ENCODE results near the gene NDUFV1. TPM values are rescaled to one million over a fixed set of nuclear protein-coding genes. Genes with fewer than 3 reads are reported as not detected.

Gene NDUFV1
- total and polyA plus RNA-seq, 2 experiments from 2014 or later: 136 to 168 TPM

DNA sequence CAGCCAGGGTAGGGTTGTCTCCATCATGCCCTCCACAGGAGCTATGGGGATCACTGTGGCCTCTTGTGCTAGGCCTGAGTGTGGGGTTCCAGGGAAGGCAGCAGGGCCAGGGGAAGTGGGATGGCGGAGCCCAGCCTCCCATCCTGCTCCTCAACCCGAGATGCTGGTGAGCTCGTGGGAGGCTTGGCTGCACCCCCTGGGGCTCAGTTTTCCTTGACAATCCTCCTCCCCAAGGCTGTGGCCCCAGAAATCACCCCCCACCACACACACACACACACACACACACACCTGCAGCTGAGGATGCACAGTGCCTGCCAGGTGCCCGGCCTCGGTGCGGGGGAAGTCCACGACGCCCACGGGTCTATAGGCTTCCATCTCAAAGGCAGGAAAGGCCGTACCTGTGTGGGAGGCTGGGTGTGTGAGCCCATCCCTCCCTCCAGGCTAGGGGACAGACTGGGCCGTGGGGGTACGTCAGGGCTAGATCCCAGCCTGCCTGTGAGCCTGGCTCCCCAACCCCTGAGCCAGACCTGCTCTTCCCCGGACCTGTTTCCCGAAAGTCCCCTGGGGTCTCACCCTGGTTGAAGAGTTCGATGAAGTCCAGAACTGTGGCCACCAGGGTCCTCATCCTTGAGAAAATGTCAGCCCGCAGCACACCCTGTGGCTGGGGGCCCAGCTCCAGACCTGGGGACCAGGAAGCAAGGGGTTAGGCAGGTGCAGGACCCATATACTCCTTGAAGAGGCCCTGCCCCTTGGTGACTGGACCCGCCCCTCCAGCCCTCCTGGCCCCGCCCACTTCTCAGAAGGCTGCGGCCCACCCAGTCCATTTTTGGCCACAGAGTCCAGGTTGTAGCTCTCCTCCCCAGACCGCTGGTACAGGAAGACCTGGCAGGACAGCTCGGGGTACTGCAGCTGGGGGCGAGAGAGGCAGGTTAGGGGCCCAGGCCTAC, 38.0 kb downstream of the NDUFV1 start:
- Histone ChIP-seq H3K79me2 (ENCODE audit: insufficient read depth) (no peaks in the 10 kb centered on the region), H3K27ac (no peak overlapping the region), H3K27me3 (replicated peaks; ENCODE audit: insufficient read depth) (peaks cover 8% of the 10 kb centered on the region; the same call in 1 of the 2 replicates), H3K9ac (no peak overlapping the region), H4K20me1 (ENCODE audit: insufficient read depth) (no peaks in the 10 kb centered on the region), H3K4me3 (no peak overlapping the region), H3K36me3 (ENCODE audit: low read depth) (no peaks in the 10 kb centered on the region), H3K9me2 (ENCODE audit: insufficient read depth) (no peaks in the 10 kb centered on the region), H3K4me1 (ENCODE audit: insufficient read depth) (no peaks in the 10 kb centered on the region), H3K4me2 (ENCODE audit: unreplicated experiment) (no peak overlapping the region), H2AFZ (no peak overlapping the region), H3K9me3 (ENCODE audit: low read depth) (no peaks in the 10 kb centered on the region), H3F3A (ENCODE audit: insufficient read depth) (no peaks in the 10 kb centered on the region)
- in situ Hi-C loops (cut with MboI): no loop called here
- TF ChIP-seq EZH2phosphoT487 (IDR thresholded peaks at IDR 0.05; ENCODE audit: insufficient read depth, low read depth) (no peak), EZH2 (IDR thresholded peaks at IDR 0.05; ENCODE audit: insufficient read depth, poor library complexity, severe bottlenecking) (no peak)
- 75 to 83% methylated on average over 14 to 22 of the region's 22 CpGs for WGBS, 2 experiments (ENCODE audit: low coverage in 1 of 2, low lambda C conversion rate in 2 of 2, missing lambda C conversion rate in 2 of 2)
- no peak for DNase-seq

DNA sequence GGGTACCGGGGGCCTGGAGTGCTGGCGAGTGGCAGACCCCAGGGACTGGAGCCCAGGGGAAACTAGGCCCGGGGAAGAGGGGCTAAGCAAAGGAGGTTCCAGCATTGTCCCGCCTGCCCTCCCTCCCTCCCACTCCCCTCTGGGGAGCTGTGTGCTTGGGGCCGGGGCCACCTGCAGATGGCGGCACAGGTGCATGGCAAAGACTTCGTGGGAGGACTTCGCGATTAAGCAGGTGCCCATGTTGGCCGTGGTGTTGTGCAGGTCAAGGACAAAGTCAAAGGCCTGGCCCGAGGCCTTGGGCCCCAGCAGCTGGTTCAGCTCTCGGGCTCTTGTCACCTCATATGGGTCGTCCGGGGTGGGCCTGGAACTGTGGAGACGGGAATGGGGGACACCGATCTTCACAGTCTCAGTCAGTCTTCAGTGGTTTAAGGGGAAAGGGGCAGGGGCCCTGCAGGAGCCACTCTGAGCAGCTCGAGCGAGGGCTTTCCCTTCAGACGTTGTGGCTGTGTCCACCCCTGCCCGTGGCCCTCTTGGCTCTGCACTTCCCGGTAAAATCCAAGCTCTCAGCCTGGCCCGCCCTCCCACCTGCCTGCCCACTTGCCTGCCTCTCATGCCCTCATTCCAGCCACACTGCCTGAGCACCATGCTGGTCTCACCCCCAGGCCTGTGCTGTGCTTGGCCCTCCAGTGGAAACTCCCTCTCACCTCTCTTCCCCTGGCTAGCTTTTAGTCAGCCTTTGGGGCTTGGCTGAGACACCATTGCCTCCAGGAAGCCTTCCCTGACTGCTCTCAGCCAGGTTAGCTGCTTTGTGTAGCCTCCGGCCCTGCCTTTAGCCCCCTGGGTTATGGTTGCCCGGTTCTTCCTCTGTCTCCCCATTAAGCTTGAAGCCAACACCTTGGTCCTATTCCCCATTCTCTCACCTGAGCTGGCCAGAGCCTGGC, 39.1 kb downstream of the NDUFV1 start:
- Histone ChIP-seq H3K4me3 (no peak overlapping the region), H3K27ac (no peak overlapping the region), H2AFZ (no peak overlapping the region), H3K9ac (no peak overlapping the region), H3K4me2 (ENCODE audit: unreplicated experiment) (no peak overlapping the region), H3K4me1 (ENCODE audit: insufficient read depth) (no peaks in the 10 kb centered on the region), H3K27me3 (replicated peaks; ENCODE audit: insufficient read depth) (peaks cover 1% of the 10 kb centered on the region; the same call in 1 of the 2 replicates), H3K9me2 (ENCODE audit: insufficient read depth) (no peaks in the 10 kb centered on the region), H3K79me2 (ENCODE audit: insufficient read depth) (no peaks in the 10 kb centered on the region), H3F3A (ENCODE audit: insufficient read depth) (no peaks in the 10 kb centered on the region), H4K20me1 (ENCODE audit: insufficient read depth) (no peaks in the 10 kb centered on the region), H3K9me3 (ENCODE audit: low read depth) (no peaks in the 10 kb centered on the region), H3K36me3 (ENCODE audit: low read depth) (no peaks in the 10 kb centered on the region)
- WGBS, 2 experiments (ENCODE audit: low coverage in 1 of 2, low lambda C conversion rate in 2 of 2, missing lambda C conversion rate in 2 of 2): 69 to 73% methylated on average over 15 to 24 of the region's 24 CpGs
- no peak for DNase-seq
- TF ChIP-seq EZH2phosphoT487 (IDR thresholded peaks at IDR 0.05; ENCODE audit: insufficient read depth, low read depth) (no peak), EZH2 (IDR thresholded peaks at IDR 0.05; ENCODE audit: insufficient read depth, poor library complexity, severe bottlenecking) (no peak)
- in situ Hi-C loops (cut with MboI): no loop called here

DNA sequence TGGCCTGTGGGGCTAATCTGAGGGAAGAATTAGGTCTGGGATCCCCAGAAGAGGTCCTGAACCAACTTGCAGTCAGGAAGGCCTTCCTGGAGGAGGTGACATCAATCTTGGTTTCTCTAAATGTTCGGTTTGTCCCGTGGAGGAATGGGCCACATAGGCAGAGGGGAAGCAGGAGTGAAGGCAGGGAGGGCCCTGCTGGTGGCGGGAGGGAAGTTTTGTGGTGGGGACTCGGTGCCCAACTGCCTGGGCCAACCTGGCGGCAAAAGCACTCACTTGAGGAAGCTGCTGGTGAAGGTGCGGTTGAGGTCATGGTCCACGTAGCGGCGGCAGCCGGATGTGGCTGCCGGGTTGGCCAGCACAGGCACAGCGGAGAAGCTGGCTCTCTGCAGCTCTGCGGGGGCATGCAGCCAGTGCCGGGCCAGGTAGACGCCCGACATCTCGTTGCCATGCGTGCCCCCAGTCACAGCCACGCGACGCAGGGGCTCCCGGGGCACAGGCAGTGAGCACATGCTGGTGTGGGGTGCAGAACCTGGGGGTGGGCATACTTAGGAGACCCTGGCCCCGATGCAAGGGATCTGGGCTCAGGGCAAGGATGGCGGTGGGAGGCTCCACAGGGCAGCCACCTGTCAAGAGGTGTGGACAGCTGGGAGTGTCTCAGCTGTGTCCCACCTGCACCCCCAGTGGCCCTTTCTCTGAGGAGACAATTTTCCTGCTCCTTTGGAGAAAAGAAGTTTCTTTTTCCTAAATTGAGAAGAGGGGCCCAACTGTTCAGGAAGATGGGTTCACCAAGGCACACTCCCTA, 40.0 kb downstream of the NDUFV1 start:
- H3K79me2 ChIP-seq (ENCODE audit: insufficient read depth): no peaks in the 10 kb centered on the region

More for the DNA sequence above, 40.0 kb downstream of the NDUFV1 start:
- Histone ChIP-seq H3K36me3 (ENCODE audit: low read depth) (no peaks in the 10 kb centered on the region), H3K4me1 (ENCODE audit: insufficient read depth) (no peaks in the 10 kb centered on the region), H3K4me2 (ENCODE audit: unreplicated experiment) (no peak overlapping the region), H3K4me3 (no peak overlapping the region), H3K9me2 (ENCODE audit: insufficient read depth) (no peaks in the 10 kb centered on the region), H4K20me1 (ENCODE audit: insufficient read depth) (no peaks in the 10 kb centered on the region), H2AFZ (no peak overlapping the region), H3K9me3 (ENCODE audit: low read depth) (no peaks in the 10 kb centered on the region), H3F3A (ENCODE audit: insufficient read depth) (no peaks in the 10 kb centered on the region), H3K9ac (no peak overlapping the region), H3K27me3 (replicated peaks; ENCODE audit: insufficient read depth) (no peaks in the 10 kb centered on the region; the same call in 1 of the 2 replicates), H3K27ac (no peak overlapping the region)
- no peak for TF ChIP-seq EZH2phosphoT487 (IDR thresholded peaks at IDR 0.05; ENCODE audit: insufficient read depth, low read depth)
- no peak for TF ChIP-seq EZH2 (IDR thresholded peaks at IDR 0.05; ENCODE audit: insufficient read depth, poor library complexity, severe bottlenecking)
- WGBS, 2 experiments (ENCODE audit: low coverage in 1 of 2, low lambda C conversion rate in 2 of 2, missing lambda C conversion rate in 2 of 2): 70 to 71% methylated on average over 16 to 24 of the region's 24 CpGs
- in situ Hi-C loops (cut with MboI): no loop called here
- DNase-seq: no peak

Data from GM23248 (cell line).